ENCODE results near the gene KCNK5.

The KCNK5 gene

DNA sequence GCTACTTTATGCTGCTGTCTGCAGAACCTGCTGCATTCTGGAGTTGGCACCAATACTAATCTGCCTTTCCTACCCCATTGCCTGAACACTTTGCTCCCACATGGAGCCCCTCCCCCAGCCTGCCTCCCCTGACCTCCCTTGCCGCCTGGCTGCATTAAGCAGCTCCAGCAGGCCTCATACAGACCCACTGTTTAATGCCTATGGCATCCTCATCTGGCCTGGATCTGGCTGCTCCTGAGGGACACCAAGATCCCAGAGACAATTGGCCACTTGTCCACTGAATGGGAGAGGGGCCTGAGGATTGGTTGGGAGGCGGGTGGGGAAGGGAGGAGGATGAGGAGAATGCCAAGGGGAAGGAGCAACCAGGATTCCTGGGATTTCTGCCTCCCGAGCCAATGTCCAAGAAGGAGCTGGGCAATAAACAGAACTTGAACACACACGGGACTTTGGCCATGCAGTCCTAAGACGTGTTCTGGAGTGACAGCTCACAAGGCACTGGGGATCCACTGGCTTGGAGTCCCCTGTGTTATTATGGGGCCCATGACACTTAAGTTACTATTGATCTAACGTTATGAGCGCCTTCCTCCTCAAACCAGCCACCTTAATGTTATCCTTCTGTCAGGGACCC, 10.4 kb upstream of the KCNK5 start:
- DNase-seq, result no peak

DNA sequence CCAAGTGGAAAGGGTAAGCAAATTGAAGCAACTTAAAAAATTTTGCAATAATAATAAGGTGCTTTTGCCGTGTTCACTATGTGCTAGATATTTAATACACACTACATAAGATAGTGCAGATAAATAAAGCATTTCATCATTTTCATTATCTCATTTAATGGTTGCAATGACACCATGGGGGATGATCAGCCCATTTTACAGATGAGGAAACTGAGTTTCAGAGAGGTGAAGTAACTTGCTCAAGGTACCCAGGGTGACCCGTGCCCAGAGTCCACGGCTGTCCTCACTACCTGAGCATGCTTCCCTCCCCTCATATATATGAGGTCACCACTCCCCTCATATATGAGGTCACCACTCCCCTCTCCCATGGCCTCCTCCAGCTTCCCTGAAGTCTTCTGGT, 7.5 kb upstream of the KCNK5 start:
- no peak for DNase-seq

- no peak for DNase-seq
Observed at GRCh38 chr6:39233333-39233732, 4.1 kb upstream of the KCNK5 start.

GRCh38 chr6:39231521-39232243, 2.4 kb upstream of the KCNK5 start:
- DNase-seq, result no peak

GRCh38 chr6:39230654-39231035, 1.4 kb upstream of the KCNK5 start:
- DNase-seq, result no peak

DNA sequence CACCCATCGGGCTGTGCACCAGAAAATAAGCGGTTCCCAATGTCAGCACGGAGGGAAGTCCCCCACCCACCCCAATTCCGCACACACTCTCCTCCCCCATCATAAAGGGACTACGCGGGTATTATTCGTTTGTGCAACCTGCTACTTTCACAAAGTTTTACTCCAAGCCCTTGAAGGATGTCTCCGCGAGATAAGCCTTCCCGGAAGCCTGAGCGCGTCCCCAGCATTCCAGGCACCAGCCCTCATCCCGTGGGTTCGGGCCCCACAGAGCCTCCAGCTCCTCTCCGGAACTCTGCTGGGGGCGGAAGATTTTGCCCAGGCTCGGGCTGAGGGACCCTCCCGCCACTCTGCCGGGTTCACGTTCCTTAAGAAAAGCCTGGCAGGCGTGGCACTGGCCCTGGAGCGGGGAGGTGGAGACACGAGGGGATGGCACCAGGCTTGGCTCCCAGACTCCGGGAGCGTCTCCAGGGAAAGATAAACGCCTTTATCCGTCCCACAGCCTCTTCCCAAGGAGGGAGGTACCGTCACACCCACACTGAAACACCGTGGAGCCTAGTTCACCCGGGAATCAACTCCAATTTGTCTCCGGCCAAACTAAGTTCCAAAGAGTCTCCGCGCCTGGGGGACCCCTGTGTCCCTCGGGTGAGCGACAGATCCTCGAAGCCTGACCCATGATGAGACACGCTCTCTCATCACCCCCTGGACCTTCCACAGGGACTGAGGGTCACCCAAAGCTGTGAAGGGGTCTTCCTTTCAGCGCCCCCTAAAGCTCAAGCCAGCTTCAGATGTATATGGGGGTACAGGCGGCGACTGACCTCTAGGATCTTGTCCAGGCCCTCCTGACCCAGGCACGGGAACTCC, 934 bp downstream of the KCNK5 start:
- DNase-seq, result no peak

GRCh38 chr6:39227476-39227875, 1.8 kb downstream of the KCNK5 start:
- DNase-seq, result no peak

- DNase-seq, result no peak
Observed at GRCh38 chr6:39226639-39227329, 2.5 kb downstream of the KCNK5 start.

- DNase-seq, result no peak
Observed at GRCh38 chr6:39225946-39226437, 3.3 kb downstream of the KCNK5 start.

DNA sequence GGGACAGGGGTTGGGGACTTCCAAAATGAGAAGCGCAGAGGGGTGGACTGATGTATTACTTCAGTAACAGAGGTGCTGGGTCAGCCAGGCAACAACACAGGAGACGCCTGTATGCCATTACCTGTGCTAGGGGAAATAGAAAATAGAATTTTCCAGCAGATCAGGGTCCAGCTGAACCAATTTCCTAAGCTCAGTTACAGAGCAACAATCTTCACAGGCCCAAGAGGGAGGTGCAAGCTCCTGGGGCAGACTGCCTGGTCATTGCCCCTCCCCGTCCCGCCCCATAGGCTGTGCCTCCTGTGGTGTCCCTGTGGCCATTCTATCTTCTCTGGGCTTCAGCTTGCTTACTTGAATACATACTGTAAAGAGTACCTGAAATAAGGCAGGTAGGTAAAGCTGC, 3.7 kb downstream of the KCNK5 start:
- DNase-seq, result no peak

DNA sequence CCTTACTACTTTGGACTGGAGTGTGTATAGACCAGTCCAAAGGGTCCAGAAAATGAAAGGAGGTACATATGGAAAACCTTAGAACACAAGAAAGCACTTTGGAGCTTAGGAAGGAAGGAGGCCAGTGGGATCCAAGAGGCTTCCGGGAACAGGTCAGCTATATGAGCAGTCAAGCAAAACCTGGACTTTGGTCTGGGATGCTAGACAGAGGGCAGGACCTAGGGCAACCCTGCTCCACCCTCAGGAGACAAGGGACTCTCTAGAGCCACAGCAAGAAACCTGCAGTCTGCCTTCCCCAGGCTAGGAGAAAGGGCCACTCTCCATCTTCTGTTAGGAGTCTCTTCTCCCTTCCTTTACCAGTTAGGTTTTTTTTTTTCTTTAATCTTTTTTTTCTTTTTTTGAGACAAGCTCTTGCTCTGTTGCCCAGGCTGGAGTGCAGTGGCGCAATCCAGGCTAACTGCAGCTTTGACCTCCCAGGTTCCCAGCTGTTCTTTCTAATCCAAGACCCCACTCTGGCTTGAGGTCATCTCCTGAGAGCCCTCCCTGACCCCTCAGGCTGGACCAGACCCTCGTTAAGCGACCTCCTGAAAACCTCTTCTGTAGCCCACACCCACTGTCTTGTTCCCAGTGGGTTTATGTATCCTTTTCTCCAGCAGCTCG, 4.6 kb downstream of the KCNK5 start:
- DNase-seq, result no peak

DNA sequence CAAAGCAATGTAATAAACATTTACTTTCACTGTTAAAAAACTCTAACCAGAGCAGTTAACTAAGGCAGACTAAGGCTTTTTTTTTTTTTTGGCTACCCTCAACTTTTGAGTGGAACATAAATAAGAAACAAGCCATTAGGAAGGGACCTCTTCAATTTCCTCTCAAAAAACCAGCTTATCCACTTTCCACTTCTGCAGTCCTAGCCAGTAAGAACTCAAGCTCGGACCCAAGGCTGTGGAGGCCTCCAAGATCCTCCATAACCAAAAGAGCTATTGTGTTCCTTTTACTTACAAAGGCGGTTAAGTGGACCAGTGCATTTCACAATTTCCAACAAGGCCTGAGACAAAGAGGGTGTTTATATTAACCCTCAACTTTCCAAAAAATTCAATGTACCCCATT, 5.3 kb downstream of the KCNK5 start:
- DNase-seq, result no peak

DNA sequence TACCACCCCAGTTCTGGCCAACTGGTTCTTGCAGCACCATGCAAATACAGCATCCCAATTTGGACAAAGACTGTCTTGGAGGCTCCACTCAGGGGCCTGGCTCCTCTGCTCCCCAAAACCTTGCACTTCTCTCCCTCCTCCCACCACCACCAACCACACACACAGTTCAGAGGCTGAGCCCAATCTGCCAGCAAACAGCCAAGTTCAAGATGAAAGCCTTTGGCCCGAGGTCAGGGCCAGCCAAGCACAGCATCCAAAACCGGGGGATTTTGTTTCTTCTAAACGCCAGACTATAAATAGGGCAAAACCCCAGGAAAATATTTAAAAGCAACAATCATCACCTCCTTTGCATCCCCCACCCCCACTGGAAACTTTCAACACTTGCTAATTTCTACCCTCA, 5.7 kb downstream of the KCNK5 start:
- no peak for DNase-seq

DNA sequence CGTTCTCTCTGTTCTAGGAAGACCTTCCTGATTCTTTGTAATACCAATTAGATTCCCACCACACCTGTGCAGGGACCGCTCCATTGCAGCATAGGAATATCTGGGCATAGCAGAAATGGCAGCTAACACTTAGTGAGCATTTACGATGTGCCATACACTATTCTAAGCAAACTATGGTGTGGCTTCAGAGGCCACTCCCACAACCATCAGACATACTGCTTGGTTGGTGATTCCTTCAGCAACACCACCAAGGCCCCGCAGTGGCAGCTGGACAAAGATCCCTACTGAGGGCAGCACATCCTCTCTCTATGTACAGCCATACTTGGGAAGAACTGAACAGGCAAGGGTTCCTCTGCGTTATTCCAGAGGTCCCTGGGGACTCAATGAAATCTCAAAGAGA, 6.2 kb downstream of the KCNK5 start:
- DNase-seq, result no peak

DNA sequence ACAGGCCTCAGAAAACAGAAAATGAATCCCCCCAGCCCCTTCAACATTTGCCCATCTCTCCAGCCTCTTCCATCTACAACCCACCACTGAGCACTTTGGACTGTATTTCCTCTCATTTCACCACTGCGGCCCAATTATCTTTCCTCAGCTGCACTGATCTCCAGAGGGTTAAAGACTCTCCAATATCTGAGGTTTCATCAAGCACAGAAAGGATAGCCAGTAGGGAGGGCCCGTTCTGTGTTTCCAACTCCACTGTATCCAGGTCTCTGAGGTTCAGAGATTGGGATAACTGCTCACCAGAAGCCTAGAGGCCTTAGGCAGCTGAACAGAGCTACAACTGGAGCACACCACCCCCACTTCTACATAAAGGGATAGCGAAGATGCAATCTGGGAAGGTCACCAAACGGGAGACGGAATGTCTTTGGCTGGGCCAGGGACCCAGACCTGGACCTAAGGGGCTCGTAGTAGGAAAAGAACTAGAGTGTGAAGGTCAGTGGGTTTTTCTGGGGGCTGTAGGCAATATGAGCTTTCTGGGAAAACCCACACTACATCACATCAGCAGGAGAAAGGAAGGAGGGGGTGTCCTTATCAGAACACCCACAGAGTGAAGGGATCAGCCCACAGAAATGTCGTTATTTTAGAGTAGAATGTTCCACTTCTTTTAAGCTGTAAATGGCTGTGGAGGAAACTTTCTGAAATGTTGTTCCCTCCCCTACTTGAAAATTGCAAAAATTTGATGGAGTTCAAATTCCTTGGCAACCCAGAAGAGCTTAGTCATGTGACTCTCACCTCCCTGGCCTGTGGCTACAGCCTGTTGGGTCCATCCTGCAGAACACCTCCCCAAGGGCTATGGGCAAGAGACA, 7.3 kb downstream of the KCNK5 start:
- no peak for DNase-seq

- DNase-seq, result no peak
Observed at GRCh38 chr6:39221115-39221514, 8.2 kb downstream of the KCNK5 start.

DNA sequence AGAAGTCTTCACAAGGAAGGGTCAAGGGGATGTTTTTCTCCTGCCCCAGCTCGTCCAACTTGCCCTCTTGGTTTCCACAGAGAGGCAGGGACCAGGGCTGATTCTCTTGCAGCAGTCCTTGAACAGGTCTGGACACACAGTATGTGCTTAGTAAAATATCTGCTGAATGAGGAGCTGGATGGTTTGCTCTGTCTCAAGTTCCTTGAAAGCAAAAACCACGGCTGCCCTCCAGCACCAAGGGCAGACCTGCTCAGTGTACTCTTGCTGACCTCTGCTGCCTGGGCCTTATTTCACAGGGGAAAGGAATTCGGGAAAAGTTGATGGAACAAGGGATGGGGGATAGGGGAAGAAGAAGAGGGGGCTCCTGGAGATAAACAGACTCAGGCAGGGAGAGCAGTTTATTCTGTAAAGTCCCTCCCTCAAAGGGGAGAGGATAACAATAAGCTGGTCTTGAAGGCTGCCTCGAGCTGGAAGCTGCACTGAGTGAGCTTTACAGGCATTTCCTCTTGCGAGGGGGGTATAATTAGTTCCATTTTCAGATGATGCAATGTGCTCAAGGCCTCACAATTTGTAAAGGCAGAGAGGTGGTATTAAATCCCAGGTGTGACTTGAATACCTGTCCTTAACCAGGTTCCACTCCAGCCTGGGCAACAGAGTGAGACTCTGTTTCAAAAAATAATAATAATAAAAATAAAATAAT, 10.3 kb downstream of the KCNK5 start:
- peak; percentile 41 for DNase-seq

- no peak for DNase-seq
Observed at GRCh38 chr6:39217177-39217864, 12.0 kb downstream of the KCNK5 start.

GRCh38 chr6:39215640-39216158, 13.6 kb downstream of the KCNK5 start:
- no peak for DNase-seq

Measured in fibroblast of skin of right quadriceps (primary cell).